COLO668 (cell line): ENCODE data around the gene C6orf47.

Experiments used
- DNase-seq: peaks from one replicate; lab custom pipeline; 2025; ENCODE audit not compliant: unreplicated experiment; lab: John Stamatoyannopoulos, UW

Gene C6orf47

DNA sequence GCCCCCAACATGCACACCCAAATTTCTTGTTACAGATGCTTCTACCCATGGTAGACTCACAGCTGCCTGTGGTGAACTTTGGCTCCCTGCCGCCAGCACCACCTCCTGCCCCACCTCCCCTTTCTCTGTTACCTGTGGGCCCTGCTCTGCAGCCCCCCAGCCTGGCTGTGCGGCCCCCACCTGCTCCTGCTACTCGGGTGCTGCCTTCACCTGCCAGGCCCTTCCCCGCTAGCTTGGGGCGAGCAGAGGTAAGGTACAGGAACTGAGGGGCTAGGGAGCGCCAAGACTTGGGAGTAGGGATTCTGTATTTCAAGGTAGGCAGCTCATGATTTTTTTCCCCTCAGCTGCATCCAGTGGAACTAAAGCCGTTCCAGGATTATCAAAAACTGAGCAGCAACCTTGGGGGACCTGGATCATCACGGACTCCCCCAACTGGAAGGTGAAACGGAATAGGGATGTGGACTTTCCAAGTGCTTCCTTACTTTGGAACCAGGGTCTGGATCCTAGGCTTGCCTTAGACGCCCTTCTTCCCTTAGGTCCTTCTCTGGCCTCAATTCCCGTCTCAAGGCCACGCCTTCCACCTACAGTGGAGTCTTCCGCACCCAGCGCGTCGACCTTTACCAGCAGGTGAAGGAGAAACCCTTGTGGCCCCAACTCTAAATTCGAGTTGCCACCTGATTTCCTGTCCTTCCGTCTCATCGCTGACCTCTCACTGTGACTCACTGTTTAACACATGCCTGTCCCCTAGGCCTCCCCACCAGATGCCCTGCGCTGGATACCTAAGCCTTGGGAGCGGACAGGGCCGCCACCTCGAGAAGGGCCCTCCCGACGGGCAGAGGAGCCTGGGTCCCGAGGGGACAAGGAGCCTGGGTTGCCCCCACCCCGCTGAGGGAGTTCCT is 23.6 kb downstream of the C6orf47 start:
- DNase-seq, result no peak

DNA sequence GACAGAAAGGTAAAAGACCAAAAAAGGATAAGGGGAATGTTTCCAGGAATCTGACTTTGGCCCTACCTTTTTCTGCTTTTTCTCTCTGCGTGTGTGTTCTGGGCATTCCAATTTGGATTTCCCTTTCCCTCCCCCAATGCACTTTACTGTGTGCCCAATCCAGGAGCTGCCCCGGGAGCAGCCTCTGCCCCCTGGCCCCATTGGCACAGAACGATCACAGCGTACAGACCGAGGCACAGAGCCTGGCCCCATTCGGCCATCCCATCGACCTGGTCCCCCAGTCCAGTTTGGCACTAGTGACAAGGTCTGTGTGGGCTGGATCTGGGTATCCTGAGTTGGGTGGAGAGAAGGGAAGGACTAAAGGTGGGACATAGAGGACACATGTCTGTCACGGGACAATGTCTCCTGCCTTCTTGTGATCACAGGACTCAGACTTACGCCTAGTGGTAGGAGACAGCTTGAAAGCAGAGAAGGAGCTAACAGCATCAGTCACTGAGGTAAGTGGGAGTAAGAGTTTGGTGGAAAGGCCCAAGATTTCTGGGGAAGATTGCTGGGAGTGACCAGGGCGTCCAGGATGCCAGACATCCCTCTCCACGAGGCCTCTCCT is 25.5 kb downstream of the C6orf47 start:
- no peak for DNase-seq

DNA sequence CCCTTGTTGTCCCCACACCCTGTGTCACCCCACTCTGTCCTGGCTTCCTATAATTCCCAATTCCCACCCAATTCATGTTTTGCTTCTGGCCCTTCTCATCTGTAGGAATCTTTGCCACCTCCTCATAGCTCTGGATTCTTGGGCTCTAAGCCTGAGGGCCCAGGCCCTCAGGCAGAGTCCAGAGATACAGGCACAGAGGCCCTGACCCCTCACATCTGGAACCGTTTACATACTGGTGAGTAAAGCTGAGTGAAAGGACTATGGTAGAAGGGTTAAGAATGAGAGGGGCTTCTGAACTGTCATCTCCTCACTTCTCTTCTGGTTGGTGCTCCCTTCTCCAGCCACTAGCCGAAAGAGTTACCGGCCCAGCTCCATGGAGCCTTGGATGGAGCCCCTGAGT is 26.4 kb downstream of the C6orf47 start:
- DNase-seq, result no peak

DNA sequence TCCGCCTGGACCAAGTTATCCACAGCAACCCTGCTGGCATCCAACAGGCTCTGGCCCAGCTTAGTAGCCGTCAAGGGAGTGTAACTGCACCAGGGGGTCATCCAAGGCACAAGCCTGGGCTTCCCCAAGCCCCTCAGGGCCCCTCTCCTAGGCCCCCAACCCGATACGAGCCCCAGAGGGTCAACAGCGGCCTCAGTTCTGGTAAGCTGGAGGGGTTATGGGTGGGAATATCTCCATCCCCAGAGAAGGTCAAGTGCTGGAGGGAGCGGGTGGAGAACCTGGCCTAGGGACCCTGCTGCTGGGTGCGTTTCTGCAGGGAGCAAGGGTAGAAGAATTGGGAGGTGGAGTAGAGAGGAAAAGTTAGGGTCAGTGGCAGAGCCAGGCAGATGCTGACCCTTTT is 27.1 kb downstream of the C6orf47 start:
- no peak for DNase-seq

DNA sequence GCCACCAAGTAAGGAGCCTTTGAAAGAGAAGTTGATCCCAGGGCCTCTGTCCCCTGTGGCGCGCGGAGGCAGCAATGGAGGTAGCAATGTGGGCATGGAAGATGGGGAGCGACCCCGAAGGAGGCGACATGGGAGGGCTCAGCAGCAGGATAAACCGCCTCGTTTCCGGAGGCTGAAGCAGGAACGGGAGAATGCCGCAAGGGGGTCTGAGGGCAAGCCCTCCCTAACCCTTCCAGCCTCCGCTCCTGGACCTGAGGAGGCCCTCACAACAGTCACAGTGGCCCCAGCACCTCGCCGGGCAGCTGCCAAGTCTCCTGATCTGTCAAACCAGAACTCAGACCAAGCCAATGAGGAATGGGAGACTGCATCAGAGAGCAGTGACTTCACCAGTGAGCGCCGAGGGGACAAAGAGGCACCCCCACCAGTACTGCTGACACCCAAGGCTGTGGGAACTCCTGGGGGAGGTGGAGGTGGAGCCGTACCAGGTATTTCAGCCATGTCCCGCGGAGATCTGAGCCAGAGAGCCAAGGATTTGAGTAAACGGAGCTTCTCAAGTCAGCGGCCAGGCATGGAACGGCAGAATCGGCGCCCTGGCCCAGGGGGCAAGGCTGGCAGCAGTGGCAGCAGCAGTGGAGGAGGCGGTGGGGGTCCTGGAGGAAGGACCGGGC is 28.2 kb downstream of the C6orf47 start:
- no peak for DNase-seq

DNA sequence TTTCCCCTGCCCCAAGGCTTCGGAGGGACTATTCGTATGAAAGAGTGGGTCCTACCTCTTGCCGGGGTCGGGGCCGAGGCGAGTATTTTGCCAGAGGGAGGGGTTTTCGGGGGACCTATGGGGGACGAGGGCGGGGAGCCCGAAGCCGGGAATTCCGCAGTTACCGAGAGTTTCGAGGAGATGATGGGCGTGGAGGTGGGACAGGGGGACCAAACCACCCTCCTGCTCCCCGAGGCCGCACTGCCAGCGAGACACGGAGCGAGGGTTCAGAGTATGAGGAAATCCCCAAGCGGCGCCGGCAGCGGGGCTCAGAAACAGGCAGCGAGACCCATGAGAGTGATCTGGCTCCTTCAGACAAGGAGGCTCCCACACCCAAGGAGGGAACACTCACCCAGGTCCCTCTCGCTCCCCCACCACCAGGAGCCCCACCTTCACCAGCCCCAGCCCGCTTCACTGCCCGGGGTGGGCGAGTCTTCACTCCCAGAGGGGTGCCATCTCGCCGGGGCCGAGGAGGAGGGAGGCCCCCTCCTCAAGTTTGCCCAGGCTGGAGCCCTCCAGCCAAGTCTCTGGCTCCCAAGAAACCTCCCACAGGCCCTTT is 28.8 kb downstream of the C6orf47 start:
- no peak for DNase-seq

DNA sequence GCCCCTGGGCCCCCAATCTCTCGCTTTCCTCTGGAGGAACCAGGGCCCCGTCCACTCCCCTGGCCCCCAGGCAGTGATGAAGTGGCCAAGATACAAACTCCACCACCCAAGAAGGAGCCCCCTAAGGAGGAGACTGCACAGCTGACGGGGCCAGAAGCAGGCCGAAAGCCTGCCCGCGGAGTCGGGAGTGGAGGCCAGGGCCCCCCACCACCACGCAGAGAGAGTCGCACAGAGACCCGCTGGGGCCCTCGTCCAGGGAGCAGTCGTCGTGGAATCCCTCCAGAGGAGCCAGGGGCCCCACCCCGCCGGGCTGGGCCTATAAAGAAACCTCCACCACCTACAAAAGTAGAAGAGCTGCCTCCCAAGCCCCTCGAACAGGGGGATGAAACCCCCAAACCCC is 29.4 kb downstream of the C6orf47 start:
- no peak for DNase-seq

DNA sequence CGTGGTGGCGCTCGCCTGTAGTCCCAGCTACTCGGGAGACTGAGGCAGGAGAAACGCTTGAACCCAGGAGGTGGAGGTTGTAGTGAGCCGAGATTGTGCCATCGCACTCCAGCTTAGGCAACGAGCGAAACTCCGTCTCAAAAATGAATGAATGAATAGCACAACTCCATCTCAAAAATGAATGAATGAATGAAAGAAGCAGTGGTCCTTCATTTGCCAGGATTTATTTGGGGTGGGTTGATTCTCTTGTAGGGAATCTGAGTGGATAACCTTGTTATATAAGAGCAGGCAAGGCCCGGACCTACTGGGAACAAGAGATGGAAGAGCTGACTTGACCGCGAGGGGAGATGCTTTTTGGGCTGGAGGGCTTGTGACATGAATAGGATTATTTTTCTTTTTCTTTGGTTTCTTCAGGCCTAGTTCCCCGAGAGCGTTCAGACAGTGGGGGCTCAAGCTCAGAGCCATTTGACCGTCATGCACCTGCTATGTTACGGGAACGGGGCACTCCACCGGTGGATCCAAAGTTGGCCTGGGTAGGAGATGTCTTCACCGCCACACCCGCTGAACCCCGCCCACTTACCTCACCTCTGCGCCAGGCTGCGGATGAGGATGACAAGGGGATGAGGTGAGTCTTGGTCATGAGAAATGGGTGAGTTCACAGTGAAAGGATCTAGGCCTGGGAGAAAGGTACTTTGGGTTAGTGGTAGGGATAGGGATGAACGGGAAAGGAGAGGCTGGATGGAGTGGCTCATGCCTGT is 30.2 kb downstream of the C6orf47 start:
- DNase-seq, result no peak

DNA sequence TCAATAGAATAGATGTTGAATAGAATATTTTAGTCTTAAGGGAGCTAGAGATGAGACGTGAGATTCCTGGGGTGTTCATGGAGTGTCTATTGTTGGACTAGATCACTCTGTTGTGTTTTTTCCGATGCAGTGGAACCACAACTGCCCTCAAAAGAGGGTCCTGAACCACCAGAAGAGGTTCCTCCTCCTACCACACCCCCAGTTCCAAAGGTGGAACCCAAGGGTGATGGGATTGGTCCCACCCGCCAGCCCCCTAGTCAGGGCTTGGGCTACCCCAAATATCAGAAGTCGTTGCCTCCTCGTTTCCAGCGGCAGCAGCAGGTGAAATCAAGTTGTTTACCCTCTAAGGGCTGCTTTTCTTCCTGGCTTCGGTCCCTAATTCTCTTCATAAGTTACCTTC is 31.6 kb downstream of the C6orf47 start:
- DNase-seq, result no peak

DNA sequence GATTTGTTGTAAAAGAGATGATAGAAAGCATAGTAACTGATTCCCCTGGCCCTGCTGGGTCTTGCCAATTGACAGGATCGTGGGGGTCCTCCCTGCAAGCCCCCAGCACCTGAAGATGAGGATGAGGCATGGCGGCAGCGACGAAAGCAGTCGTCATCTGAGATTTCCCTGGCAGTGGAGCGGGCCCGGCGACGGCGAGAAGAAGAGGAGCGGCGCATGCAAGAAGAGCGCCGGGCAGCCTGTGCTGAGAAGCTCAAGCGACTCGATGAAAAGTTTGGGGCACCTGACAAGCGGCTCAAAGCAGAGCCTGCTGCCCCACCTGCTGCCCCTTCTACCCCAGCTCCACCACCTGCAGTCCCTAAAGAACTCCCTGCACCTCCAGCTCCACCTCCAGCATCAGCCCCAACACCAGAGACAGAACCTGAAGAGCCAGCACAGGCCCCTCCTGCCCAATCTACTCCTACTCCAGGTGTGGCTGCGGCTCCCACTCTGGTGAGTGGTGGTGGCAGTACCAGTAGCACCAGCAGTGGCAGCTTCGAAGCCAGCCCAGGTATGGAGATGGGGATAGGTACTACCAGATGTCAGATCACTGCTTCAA is 32.8 kb downstream of the C6orf47 start:
- DNase-seq, result no peak

DNA sequence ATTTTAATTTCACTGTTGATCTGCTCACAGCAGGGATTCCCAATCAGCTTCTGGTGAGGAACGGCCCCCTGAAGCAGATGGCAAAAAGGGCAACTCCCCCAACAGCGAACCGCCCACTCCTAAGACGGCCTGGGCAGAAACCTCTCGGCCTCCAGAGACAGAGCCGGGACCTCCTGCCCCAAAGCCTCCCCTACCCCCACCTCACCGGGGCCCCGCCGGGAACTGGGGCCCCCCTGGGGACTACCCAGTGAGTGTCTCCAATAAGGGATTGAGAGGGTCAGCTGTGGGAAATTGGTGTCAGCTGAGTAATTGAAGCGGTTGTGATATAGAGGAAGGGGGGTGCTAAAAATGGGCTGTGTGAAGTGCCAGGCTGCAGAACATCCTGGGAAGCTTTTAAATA is 33.6 kb downstream of the C6orf47 start:
- no peak for DNase-seq

DNA sequence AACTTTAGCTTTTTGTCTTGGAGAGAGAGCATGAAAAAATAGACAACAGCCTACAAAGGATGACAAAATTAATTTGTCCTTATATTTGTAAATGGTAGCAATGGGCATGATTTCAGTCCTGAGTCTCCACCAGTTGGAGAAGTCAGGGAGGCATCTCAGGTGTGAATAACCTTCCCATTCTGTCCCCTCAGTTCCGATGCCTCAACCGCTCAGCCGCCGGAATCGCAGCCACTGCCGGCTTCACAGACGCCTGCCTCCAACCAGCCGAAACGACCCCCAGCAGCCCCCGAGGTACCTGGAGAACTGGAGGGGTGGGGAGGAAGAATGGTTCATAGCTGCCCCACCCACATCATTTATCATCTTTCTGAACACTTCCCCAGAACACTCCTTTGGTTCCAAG is 36.5 kb downstream of the C6orf47 start:
- DNase-seq, result no peak

DNA sequence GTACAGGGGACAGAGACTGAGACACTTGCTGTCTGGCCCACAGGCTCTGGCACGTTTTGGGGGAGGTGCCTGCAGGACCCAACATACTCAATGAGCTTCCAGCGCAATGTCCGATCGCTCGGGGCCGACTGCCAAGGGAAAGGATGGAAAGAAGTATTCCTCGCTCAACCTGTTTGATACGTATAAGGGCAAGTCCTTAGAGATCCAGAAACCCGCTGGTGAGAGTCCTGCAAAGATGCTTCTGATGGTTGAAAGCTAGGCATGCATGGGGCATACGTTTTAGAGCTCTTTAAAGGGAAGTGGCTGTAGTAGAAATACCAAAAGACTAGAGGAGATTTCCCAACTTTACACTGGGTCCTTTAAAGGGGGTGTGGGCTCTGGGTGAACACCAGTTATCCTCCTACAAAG is 37.9 kb downstream of the C6orf47 start:
- DNase-seq, result no peak

DNA sequence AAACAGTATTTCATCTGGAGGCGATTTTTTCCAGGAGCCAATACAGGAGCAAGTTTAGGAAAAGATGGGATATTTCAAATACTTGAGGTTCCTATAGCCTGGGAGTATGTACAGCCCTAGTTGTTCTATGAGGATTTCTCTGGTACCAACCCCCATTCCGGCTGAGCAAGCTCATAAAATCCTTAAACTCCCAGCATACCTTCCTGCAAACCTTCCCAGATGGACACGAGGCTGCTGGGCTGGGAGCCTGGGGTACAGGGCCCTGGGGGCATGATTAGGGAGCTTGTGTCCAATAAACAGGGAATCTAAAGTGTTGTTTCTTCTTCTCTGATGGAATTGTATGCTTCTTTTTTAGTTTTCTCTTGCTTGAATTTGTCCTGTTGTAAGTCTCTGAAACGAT is 38.6 kb downstream of the C6orf47 start:
- peak; percentile 1 for DNase-seq

DNA sequence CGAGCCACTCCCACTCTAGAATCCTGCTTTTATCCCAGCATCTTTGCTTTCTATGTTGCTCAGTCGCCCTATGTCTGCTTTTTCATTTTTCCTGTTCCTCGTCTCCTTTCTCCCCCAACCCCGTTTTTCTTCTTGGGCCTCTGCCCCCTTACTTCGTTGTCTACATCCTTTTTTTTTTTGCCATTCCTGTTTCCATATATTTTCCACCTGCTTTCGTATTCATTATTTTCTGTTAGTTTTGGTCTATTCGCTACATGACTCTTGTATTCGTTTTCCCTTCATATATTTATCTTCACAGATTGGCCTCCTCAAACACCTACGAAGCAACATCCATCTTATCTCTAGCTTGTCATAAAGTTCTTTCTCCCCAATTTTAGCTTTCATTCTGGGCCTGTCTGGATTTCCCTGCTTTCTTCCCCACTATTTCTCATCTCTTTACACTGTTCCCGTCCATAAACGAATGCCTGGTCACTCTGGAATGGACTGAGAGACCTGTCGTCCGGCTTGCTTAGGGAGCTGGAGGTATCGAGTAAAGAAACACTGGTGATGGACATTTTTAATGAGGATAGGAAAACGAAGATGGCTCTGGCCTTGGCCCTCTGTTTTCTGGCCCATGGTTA is 39.1 kb downstream of the C6orf47 start:
- no peak for DNase-seq

DNA sequence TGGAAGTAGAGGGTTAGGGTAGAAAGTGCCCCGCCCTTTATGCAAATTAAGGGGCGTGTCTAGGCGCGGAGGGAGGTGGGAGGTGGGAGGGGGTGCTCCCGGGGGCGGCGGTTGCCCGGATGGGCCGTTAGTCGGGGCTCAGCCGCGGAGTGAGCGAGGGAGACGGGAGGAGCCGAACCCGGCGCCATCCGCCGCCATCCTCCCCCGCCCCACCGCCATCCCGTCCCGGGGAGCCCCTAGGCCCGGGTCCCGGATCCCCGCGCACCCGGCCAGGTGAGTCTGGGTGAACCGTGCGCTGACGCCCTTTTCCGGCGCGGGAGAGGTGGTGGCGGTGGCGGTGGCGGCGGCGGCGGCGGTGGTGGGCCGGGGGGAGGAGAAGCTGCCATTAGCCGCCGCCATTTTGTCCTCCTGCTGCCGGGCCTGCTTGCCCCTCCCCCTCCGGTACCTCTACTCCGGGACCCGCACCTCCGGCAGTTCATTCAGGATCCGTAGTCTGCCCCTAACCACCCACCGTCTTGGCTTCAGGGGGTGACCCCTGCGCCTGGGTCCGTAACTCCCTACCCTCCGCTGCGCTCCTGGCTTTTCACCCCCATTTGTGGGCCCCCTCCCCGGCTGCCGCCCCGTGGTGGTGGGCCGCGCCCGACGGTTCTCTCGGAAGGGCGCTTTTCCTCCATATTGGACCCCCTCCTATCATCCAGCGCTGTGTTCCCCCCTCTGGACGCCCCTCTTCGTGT is 39.8 kb downstream of the C6orf47 start, which contains the start of gene PRRC2A:
TSS of gene PRRC2A (plus strand) at position 130 of the 734 bp plus-strand sequence. CDS start 2,075 bp downstream, outside the sequence.
- peak; percentile 98 for DNase-seq

DNA sequence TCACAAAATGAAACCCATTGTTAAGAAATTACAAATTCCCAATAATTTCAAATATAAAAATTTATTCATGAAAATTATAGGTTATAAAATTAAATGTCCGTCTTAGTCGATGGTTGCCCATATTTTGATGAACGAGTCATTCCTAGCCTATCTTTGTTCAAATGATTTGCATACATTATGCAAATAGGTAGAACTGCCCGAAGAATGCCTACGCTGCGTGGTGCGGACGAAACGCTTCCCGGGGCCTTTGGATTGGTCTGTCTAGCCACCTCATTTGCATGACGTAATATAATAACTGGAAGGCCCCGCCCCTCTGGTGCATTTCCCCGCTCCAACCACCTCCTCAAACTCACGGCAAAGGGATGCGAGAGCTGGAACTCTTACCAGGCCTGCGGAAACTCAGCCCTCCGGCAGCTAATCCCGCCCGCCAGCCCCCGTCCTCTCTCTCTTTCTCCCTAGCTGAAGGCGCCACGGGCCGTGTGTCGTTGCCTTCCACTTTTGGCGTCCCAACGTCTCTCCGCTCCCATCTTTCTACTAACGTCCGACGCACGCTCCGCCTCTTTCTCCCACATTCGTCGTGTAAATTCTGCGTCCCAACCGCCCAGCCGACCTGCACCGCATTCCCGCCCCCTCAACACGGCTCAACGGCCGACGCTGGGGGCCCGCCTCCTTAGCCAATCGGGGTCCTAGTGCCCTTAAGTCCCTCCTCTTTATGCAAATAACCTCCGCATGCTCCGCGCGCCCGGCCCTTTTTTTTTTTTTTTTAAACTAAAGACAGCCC is 40.6 kb downstream of the C6orf47 start:
- DNase-seq, result peak; percentile 98

DNA sequence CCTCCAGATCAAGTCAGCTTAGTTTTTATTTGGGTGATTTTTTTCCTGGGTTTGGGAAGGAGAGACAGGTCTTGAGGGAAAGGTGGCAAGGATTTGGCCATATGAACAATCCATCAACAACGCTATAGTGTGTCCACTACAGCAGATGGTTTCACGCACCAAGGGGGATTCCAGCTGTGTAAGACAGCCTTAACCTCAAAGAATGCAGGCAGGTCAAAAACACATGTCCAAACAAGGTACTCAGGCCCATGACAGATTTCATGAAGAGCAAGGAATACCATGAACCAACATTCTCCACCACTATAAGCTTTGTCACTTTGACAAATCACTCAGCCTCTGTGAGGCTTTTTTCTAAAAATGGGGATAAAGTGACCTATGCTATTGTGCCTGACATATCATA is 43.6 kb downstream of the C6orf47 start:
- no peak for DNase-seq

DNA sequence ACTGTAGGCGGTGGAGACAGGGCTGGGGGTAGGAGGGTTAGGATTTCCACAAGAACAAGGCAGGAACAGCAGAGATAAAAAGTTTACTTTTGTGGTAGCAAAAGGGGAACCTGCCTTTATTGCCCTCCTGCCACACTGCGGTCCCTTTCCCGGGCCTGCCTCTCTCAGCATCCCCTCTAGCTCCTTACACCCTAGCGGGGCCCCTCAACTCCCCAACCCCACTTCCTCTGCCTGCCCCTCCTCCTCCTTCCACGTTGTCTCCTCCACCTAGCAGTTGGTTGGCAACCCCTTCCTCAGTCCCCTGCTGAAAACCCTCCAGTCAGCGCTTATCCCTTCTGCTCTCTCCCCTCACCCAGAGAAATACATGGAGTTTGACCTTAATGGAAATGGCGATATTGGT is 44.8 kb downstream of the C6orf47 start:
- no peak for DNase-seq
